HG03060 (cell line): ENCODE results near the gene RCCD1.

Source experiments
- ATAC-seq: cut with Tn5 transposase; IDR thresholded peaks from one replicate; pipeline ENCODE4 v1.9.1; 2021; ENCODE audit warnings: low read depth, moderate number of reproducible peaks; ENCODE audit not compliant: unreplicated experiment

The RCCD1 gene

DNA sequence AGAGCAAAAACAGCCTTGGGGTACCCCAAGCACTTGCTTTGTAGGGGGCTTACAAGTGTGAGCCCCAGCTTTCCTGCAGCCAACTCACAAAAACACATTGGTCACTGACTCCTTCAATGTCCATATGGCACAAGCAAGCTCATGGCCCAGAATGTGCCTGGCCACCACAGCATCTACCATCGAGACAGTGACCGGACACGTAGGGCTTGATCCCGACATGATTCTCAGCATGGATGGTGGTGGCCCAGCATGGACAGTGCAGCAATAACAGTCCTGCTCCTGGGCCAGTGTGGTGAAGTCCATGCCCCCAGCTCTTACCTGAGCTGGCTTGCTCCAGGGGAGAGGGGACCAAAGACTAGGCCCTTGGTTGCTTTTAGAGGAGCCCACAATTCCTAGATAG is 13.6 kb upstream of the RCCD1 start:
- no peak for ATAC-seq

GRCh38 chr15:90942354-90943120 is 12.1 kb upstream of the RCCD1 start:
- ATAC-seq: no peak

- no peak for ATAC-seq
Measured at GRCh38 chr15:90945091-90945490, 9.6 kb upstream of the RCCD1 start.

GRCh38 chr15:90946538-90946937 is 8.1 kb upstream of the RCCD1 start:
- no peak for ATAC-seq

GRCh38 chr15:90946941-90947576 is 7.6 kb upstream of the RCCD1 start:
- ATAC-seq: no peak

DNA sequence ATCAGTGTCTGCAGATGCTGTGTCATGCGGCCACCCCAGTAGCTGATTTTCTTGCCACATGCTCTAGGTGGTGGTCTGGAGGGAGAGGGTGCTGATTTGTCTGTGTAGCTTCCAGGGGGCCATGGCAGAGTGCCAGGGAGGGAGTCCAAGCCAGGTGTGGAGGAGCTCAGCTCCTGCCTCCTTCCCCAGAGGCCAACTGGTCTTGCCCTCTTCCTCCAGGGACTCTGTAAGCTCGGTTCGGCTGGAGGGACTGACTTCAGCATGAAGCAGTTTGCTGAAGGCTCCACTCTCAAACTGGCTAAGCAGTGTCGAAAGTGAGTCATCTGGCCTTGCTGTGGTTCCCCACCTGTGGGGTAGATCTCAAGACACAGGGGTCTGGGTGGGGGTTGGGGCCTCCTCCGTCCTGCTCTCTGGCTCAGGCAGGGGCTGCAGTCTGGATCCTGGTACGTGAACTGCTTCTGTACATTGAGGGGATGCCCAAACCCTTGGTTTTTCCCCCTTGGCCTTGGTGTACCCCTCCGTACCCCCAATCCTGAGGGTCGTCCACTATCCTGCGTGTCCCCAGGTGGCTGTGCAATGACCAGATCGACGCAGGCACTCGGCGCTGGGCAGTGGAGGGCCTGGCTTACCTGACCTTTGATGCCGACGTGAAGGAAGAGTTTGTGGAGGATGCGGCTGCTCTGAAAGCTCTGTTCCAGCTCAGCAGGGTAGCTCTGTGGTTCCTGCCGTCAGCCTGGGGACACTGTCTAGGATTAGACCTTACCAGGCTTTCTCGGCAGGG is 6.9 kb upstream of the RCCD1 start:
- no peak for ATAC-seq

GRCh38 chr15:90948506-90948905 is 6.2 kb upstream of the RCCD1 start:
- ATAC-seq: no peak

GRCh38 chr15:90949979-90950675 is 4.6 kb upstream of the RCCD1 start:
- ATAC-seq: no peak

GRCh38 chr15:90950676-90951075 is 4.0 kb upstream of the RCCD1 start:
- ATAC-seq: no peak

DNA sequence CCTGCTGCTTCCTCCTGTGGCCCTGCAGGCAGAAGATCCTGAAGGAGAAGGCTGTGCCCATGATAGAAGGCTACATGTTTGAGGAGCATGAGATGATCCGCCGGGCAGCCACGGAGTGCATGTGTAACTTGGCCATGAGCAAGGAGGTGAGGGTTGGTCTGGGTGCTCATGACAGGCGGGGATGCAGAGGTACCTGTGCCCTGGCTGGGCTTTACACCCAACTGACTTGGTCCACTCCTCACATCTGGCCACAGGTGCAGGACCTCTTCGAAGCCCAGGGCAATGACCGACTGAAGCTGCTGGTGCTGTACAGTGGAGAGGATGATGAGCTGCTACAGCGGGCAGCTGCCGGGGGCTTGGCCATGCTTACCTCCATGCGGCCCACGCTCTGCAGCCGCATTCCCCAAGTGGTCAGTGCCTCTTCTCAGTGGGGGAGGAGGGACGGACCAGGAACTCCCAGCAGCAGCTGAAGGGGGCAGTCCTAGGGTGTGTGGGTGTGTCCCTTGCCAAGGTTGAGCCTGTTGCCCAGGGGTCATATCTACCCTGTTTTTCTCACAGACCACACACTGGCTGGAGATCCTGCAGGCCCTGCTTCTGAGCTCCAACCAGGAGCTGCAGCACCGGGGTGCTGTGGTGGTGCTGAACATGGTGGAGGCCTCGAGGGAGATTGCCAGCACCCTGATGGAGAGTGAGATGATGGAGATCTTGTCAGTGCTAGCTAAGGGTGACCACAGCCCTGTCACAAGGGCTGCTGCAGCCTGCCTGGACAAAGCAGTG is 1.6 kb upstream of the RCCD1 start:
- ATAC-seq: no peak

- no peak for ATAC-seq
Measured at GRCh38 chr15:90953947-90954711, 555 bp upstream of the RCCD1 start.

GRCh38 chr15:90955624-90956273 is 1.1 kb downstream of the RCCD1 start:
- no peak for ATAC-seq

GRCh38 chr15:90956274-90957030 is 1.8 kb downstream of the RCCD1 start:
- ATAC-seq: no peak

- no peak for ATAC-seq
Measured at GRCh38 chr15:90957031-90957790, 2.5 kb downstream of the RCCD1 start.

- no peak for ATAC-seq
Measured at GRCh38 chr15:90957791-90958190, 3.1 kb downstream of the RCCD1 start.

DNA sequence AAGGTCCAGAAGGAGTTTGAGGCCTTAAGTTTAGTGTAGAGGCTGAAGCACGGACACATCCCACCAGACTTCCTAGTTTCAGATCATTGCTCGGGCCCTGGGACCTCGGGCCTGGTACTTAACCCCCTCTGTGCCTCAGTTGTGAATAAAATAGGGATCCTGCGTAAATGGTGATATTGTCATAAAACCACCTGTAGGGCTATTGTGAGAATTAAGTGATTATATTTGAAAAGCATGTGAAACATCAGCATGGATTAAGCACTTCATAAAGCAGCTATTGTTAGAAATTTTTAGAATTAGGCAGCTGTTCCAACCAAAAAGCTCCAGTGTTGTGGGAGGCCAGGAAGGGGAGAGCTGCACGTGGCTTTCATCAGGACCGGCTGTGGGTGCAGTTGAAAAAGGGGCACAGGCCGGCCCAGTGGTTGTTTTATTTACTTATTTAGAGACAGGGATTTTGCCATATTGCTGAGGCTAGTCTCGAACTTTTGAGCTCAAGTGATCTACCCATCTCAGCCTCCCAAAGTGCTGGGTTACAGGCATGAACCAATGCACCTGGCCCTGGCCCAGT is 4.4 kb downstream of the RCCD1 start:
- ATAC-seq: no peak

GRCh38 chr15:90959894-90960293 is 5.2 kb downstream of the RCCD1 start:
- no peak for ATAC-seq
